GM12875 (cell line): ENCODE measurements around the gene HOXB1.

Source experiments
- H3K4me3 ChIP-seq: one replicate; pipeline ENCODE4 v1.5.1; 2011; ENCODE audit warnings: low read depth, low read length, control low read depth
- CTCF ChIP-seq: IDR thresholded peaks from 2 replicates; pipeline ENCODE4 v1.5.1; 2011; ENCODE audit warnings: low read depth, mild to moderate bottlenecking, control low read depth, inconsistent platforms, low read length, moderate library complexity, borderline replicate concordance; ENCODE audit not compliant: insufficient read depth

Gene HOXB1

GRCh38 chr17:48530887-48531272 lies at the start of gene HOXB1:
Gene HOXB1, minus strand, starts transcription at chr17:48531011. Its CDS starts 107 bp downstream, at chr17:48530904.
- H3K4me3 ChIP-seq, result no peak within 1 kb of the TSS
- TF ChIP-seq CTCF, result no peak

GRCh38 chr17:48579760-48580554 lies 49.1 kb upstream of the HOXB1 start:
- no peak for TF ChIP-seq CTCF
- no peak overlapping the region for H3K4me3 ChIP-seq

- no peak overlapping the region for H3K4me3 ChIP-seq
- TF ChIP-seq CTCF, result no peak
Measured at GRCh38 chr17:48579471-48579759, 48.6 kb upstream of the HOXB1 start.

- H3K4me3 ChIP-seq, result peak overlapping the region; percentile 77
- peak; percentile 15; the same call in 1 of the 2 replicates for TF ChIP-seq CTCF
Measured at GRCh38 chr17:48578616-48579470, 48.0 kb upstream of the HOXB1 start.

- TF ChIP-seq CTCF, result no peak
- H3K4me3 ChIP-seq, result peak within 1 kb of the TSS; percentile 77
Measured at GRCh38 chr17:48577946-48578615, 47.3 kb upstream of the HOXB1 start, which contains the start of gene HOXB4. Gene HOXB4, minus strand, starts transcription at chr17:48578350. Its CDS starts 31 bp downstream, at chr17:48578319.

- peak overlapping the region; percentile 77 for H3K4me3 ChIP-seq
- no peak for TF ChIP-seq CTCF
Measured at GRCh38 chr17:48577330-48577945, 46.6 kb upstream of the HOXB1 start.
